Activated CD4-positive, CD25-positive, alpha-beta regulatory T cell treated with anti-CD3 and anti-CD28 coated beads, Interleukin-2, amount 50 U/mL, for 16 hours (primary cell): ENCODE data around the gene KANK2.
"Not testable (repeated sequence)": the region's sequence is repeated elsewhere in the genome, so short reads cannot be mapped to it uniquely, and the experiment has no call there.

Experiments
- DNase-seq: peaks from one replicate; pipeline ENCODE4 v3.0.0-alpha.2; 2020; ENCODE audit warnings: low read depth, low spot score

Gene KANK2

DNA sequence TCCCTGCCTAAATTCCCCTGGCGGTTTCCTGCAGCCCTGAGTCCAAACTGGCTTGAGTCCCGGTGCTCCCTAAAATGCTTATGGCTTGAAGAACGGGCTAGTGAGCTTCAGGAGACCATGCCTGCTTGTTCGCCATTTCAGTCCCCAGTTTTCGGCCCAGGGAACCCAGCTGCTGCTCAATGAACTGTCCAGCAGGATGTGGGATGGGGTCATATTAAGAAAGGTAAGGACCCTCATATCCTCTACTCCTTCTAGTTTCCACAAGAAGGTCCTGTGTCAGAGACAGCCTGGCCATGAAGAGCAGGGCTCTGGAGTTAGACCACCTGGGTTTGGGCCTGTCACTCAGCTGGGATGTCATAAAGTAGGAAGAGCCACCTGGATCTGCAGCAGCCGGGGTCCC is 24.8 kb downstream of the KANK2 start:
- no peak for DNase-seq

DNA sequence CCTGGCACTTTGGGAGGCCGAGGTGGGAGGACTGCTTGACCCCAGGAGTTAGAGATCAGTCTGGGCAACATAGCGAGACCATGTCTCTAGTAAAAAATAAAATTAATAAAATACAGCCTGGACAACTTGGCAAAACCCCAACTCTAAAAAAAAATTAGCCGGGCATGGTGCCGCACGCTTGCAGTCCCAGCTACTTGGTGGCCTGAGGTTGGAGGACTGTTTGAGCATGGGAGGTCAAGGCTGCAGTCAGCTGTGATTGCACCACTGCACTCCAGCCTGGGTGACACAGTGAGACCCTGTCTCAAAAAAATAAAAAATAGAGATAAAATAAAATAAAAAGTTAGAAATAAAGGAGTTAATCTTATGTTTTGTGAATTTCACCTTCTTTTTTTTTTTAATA is 26.2 kb downstream of the KANK2 start:
- DNase-seq = no peak

- no peak for DNase-seq
These were observed 27.3 kb downstream of the KANK2 start for GRCh38 chr19:11169896-11170678.

DNA sequence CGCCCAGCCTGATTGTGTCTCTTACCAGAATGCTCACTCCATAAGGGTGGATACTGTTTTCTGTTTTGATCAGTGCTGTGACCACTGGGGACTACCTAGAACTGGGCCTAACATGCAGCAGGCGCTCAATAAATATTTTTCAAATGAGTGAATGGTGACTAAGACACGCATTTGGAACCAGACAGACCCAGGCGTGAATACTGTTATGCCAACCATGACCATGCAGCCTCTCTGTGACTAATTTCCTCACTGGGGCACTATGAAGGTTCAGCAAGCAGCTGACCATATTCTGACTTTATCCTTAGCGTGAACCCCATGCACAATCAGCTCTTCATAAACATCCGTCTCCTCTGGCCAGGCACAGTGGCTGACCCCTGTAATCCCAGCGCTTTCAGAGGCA is 28.8 kb downstream of the KANK2 start:
- DNase-seq = no peak

DNA sequence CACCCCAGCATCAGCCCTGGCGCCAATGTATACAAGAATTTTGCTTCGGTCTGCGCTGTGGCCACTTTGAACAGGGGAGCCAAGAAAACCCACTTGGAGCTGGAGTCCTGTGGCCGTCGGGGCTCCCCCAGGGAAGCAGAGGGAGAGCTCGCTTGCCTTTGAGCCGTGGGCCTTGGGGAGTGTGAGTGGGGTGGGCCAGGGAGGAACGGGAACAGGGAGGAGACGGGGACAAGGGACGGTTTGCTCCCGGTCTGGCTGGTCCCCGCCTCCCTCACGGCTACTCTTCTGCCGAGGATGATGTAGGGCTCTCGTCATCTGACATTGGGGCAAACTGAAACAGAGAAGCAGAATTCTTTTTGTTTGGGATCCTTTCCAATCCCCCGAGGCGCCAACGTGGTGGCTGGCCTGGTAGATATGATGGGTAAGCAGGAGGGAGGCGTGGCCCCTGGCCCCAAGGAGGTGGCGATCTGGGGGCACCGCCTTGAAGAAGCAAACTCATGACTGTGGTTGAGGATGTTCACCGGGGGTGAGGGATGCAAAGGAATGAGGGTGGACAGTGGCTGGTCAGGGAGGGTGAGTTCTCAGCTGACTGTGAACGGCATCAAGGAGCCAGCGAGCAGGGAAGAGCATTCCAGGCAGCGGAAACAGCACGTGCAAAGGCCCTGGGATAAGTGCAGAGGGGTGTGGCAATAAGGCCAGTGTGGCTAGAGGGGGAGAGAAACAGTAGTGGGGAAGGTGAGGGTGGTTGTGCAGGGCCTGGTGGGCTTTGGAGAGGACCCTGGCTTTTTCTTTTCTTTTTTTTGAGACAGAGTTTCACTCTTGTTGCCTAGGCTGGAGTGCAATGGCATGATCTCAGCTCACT is 30.8 kb downstream of the KANK2 start:
- no peak for DNase-seq

DNA sequence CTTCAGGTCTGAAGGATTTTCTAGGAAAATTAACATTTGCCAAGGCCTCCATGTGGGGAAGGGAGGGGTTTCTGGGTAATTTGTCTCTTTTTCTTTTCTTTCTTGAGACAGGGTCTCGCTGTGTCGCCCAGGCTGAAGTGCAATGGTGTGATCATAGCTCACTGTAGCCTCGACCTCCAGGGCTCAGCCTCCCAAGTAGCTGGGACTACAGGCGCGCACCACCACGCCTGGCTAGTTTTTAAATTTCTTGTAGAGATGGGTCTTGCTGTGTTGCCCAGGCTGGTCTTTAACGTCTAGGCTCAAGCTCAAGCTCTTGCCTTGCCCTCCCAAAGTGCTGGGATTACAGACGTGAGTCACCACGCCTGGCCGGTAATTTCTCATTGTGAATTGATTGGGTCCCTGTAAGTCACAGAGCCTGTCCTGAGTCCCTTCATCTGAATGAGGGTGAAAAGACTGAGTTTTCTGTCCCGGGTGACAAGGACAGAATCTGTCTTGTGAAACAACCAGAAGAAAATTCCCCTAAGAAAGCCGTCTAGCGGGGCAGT is 31.8 kb downstream of the KANK2 start:
- DNase-seq = no peak

DNA sequence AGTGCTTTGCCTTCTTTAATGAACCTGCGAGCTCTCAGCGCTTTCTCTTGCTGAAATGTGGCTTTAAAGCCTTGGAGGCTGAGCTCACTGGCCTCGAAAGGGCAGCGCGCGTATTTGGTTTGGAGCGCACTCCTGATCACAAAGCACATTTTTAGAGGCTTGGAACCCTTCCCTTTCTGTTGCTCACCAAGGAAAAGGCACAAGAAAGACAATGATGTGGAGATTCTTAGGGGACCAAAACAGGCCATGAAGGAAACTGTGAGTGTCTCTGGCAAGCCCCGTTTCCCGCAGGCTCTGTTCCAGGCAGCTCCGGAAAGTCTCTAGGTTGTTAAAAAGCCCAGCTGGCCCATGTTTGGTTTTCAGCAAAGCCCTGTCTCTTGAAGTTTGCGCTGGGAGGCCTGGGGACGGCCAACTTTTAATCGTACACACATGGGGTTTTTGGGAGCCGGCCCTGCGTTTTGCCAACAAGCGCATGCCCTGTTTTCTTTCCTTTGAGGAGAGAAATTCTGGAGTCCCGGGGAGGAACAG is 32.4 kb downstream of the KANK2 start:
- no peak for DNase-seq

- no peak for DNase-seq
These were observed 33.0 kb downstream of the KANK2 start for GRCh38 chr19:11164296-11164695.

DNA sequence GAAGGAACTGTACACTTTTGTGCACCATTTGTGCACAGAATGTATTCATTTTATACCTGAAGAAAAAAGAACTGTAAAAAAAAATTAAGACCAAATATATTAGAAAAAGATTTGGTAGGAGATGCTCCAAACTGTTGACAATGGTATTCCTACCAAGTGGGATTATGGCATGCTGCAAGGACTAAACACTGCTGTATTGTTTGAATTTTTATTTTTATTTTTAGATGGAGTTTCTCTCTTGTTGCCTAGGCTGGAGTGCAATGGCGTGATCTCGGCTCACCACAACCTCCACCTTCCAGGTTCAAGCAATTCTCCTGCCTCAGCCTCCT is 36.9 kb downstream of the KANK2 start:
- DNase-seq = not testable (repeated sequence)

DNA sequence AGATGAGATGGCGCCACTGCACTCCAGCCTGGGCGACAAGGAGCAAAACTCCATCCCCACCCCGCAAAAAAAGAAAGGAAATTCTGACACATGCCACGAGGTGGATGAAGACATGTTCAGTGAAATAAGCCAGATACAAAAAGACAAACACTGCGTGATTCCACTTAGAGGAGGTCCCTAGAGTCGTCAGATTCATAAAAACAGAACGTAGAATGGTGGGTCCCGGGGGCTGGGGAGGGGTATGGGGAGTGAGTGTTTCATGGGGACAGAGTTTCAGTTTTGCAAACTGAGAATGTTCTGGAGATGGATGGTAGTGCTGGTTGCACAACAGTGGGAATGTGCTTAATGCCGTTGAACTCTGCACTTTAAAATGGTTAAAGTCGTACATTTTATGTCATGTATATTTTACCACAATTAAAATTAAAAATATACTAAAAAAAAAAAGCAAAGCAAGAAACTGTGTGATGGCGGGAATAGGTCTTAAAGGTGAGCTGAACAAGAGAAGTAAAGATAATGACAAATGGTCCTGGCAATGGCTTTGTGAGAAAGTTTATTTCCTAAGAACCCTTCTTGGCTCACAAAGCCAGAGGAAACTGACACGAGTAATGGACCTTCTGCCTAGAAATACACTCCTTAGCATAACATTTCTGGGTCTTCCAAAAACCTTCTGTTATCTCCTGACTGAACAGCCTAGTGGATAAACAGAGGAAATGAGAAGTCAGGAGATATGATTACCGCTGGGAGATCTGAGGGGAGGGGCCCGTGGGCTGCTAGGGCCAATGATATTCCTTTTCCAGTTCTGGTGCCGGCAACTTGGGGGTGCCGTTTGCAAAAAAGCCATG is 37.5 kb downstream of the KANK2 start:
- no peak for DNase-seq

GRCh38 chr19:11155373-11156120 is 41.8 kb downstream of the KANK2 start, which contains the start of gene SPC24:
TSS of gene SPC24 (minus strand) at chr19:11155782. CDS start at chr19:11155776, 6 bp downstream.
- peak; percentile 86 for DNase-seq

GRCh38 chr19:11154683-11155047 is 42.7 kb downstream of the KANK2 start:
- DNase-seq = no peak

DNA sequence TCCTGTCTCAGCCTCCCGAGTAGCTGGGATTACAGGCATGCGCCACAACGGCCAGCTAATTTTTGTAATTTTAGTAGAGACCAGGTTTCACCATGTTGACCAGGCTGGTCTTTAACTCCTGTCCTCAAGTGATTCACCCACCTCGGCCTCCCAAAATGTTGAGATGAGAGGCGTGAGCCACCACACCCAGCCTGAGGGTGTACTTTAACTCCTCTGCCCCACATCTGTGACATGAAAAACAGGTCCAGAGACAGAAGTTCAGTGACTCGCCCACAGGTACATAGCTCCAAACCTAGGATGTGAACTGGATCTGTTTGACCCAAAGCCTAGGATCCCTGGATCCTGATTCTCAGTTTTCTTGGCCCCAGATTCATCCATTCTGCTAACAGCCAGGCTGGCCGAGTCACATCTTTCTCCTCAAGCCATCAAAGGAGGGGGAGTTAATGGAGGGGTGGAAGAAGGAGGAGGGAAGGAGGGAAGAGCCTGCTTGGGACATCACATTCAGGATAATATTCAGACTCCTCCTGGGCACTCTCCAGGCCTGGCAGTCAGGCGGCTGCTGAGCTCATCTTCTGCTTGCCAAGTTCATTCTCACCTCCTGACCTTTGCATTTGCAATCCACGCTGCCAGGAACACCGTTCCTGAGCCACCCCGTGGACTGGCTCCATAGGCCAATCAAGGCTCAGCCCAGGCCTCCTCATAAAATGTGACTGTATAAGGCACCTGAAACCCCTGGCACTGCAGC is 44.9 kb downstream of the KANK2 start:
- no peak for DNase-seq

DNA sequence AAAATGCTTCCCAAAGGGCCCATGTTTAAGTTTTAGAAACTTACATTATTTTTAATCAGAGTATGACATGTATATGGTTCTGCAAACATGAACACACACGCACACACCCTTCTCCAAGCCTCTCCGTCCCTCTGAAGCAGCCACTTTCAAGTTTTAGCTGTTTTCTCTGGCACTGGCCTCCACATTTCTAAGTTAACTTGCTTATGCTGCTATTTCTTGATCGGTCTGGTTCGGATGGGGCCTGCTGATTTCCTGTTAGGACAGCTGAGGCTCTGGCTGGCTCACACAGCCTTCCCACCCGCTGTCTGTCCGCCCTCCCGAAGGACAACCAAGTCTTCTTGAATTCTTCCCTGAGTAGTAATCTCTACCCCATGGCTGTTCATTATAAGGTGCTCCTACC is 46.2 kb downstream of the KANK2 start:
- DNase-seq = no peak

DNA sequence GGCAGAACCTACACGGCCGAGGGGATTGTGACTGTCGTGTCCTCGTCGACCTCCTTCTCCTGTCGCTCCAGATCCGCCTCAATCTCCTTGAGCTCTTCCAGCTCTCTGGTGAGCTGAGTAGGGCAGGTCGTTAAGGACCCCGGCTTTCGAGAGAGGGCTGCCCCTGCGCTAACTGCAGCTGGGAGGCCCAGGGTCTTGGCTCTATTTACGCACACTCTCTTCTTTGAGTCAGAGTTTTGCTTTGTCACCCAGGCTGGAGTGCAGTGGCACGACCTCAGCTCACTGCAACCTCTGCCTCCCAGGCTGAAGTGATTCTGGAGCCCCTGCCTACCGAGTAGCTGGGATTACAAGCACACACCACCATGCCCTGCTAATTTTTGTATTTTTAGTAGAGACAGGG is 49.3 kb downstream of the KANK2 start:
- DNase-seq = no peak

GRCh38 chr19:11145536-11145924 is 51.8 kb downstream of the KANK2 start:
- no peak for DNase-seq

- DNase-seq = no peak
These were observed 54.7 kb downstream of the KANK2 start for GRCh38 chr19:11142528-11143171.

- DNase-seq = no peak
These were observed 55.3 kb downstream of the KANK2 start for GRCh38 chr19:11141937-11142527.

DNA sequence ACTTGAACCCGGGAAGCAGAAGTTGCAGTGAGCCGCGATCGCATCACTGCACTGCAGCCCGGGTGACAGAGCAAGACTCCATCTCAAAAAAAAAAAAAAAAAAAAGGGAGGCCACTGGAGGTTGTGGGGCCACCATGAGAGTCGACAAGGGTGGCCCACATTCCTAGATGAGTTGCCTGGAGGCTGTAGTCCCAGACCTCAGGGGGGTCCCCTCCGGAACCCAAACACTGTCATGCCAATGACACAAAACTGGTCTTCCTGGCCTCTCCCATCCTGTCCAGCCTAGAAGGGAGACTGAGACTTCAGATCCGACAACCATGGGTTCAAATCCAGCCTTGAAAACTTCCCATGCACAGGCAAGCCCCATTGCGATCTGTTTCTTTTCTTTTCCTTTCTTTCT is 56.4 kb downstream of the KANK2 start:
- no peak for DNase-seq
